ENCODE measurements around the gene VN1R5. TPM values are rescaled to one million over a fixed set of nuclear protein-coding genes. Genes with fewer than 3 reads are reported as not detected.

Gene VN1R5
- total RNA-seq, 1 donor from 2014 or later = not detected

DNA sequence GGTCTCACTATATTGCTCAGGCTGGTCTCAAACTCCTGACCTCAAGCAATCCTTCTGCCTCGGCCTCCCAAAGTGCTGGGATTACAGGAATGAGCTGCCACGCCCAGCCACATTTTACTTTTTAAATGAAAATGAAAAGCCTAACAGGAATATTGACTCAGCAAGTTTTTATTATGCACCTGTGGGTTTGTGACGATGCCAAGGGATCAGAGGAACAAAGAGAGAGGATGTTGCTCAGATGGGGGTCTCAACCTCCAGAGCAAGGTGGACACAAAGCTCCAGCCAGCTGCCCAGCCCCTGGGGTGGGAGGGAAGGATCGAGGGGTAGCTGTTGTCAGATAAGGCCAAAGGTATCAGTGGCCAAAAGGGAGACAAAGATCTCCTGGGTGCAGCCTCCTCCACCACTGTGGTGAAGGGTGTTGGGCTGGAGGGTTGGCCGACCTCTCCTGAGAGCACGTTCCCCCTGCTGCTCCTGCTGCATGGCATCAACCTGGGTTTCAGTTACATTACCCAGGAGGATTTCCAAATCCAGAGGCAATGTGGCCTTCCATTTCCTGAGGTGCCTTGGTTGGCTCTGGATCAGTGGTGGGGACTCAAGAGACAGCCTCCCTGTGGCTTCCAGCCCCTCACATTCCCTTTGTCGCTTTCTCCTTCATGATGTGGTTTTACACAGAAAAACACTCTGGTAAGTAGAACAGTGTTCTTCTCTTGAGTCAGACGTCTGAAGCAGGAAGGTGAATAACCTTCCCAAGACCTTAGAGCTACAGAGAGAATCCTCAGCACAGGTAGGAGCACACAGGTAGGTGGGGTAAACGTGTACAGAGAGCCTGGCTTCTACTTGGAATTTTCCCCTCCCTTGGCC, 41.6 kb downstream of the VN1R5 start:
- intact Hi-C loops (cut with DNase I) = no loop called here
- DNase-seq (no peak), ATAC-seq (ENCODE audit: poor library complexity) (no peak)

GRCh38 chr1:247298124-247298481, 42.2 kb downstream of the VN1R5 start:
- ATAC-seq (ENCODE audit: poor library complexity) = no peak
- intact Hi-C loops (cut with DNase I) = no loop called here

DNA sequence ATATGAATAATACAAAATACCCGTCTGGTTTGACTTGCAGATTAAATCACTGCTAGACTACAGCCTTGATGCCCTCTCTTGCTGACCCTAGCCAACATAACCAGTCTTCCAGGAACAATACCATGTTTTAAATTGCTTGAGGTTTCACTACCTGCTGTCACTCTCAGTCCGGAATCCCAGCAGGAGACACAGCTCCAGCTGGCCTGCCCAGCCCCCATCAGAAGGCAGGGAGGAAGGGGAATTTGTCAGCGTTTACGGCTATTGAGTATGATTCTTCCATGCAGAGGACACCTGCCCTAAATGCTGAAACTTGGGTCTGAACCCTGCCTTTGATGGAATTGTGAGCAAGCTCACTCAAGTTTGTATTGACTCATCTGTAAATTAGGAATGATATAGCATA, 42.8 kb downstream of the VN1R5 start:
- intact Hi-C loops (cut with DNase I) = no loop called here
- ATAC-seq (ENCODE audit: poor library complexity) (no peak), DNase-seq (no peak)

More at GRCh38 chr1:247298124-247298481, 42.2 kb downstream of the VN1R5 start:
- DNase-seq = no peak

- no peak for ATAC-seq (ENCODE audit: poor library complexity)
- intact Hi-C loops (cut with DNase I) = no loop called here
These were observed 44.0 kb downstream of the VN1R5 start for GRCh38 chr1:247299723-247300381.

DNA sequence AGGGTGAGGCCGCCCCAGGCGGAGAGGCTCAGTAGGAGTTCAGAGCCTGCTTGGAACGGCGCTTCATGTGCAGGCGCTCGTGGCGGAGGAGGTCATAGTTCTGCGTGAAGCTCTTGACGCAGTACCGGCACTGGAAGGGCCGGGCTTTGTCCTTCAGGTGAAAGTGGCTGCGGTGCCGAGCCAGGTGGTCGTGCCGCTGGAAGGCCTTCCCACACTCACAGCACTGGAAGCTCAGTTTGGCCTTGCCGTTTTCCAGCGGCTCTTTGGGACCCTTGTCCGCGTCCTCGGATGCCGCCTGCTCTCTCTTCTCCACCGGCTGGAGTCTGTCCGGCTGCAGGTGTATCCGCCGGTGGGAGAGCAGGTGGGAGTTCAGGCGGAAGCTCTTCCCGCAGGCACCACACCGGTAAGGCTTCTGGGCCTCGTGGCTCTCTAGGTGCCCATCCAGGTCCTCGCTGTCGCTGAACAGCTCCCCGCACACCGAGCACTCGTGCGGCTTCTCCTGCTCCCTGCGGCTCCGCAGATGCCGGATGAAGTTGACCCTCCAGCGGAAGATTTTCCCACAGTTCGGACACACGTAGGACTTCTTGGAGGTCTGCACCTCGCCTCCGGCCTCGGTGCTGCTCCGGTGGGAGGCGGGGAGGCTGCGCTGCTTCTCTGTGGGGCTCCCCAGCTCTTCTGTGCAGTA, 44.8 kb downstream of the VN1R5 start:
- ATAC-seq (ENCODE audit: poor library complexity) = no peak
- intact Hi-C loops (cut with DNase I) = no loop called here
- DNase-seq = no peak

More at GRCh38 chr1:247299723-247300381, 44.0 kb downstream of the VN1R5 start:
- no peak for DNase-seq

GRCh38 chr1:247301176-247301540, 45.3 kb downstream of the VN1R5 start:
- intact Hi-C loops (cut with DNase I) = no loop called here
- no peak for DNase-seq
- ATAC-seq (ENCODE audit: poor library complexity) = no peak

DNA sequence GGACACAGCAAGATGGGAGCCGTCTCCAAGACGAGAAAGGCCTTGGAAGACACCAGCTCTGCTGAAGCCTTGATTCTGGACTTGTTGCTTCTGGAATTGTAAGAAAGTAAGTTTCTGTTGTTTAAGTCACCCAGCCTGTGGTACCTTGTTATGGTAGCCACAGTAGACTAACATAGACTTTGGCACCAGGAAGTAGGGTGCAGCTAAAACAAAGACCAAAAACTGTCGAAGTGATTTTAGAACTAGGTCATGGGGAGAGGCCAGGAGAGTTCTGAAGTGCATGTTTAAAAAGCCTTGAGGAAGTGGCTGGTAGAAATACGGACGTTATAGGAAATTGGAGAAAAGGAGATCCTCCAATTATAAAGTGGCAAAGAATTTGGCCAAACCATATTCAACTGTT, 47.3 kb downstream of the VN1R5 start:
- intact Hi-C loops (cut with DNase I) = no loop called here
- ATAC-seq (ENCODE audit: poor library complexity) (no peak), DNase-seq (no peak)

DNA sequence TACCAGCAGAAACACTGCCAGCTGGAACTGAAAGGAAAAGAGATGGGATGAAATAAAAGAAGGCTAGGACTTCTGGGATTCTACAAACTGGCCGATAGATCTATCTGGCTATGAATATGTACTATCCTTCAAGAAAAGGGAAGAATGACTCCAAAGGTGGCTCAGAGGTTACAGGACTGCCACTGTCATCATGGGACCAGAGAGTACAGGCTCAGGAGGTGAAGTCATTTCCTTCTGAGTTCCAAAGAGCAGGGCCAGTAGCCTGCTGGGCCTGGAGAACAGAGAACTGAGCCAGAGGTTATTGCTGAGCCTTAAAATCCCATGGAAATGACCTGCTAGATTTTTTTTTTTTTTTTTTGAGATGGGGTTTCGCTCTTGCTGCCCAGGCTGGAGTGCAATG, 48.2 kb downstream of the VN1R5 start:
- no peak for DNase-seq
- intact Hi-C loops (cut with DNase I) = no loop called here
- no peak for ATAC-seq (ENCODE audit: poor library complexity)

Other genes starting within 250 kb of the VN1R5 start
- not detected for gene ZNF695, start 248.0 kb upstream of the VN1R5 start, total RNA-seq
- 1.3 TPM for gene ZNF670, start 177.3 kb upstream of the VN1R5 start, total RNA-seq
- gene ZNF669, start 151.7 kb upstream of the VN1R5 start, total RNA-seq = 3.1 TPM
- gene ZNF124, start 84.1 kb upstream of the VN1R5 start, total RNA-seq = 6.7 TPM
- 12.2 TPM for gene ZNF496, start 75.8 kb downstream of the VN1R5 start, total RNA-seq
- gene NLRP3, start 160.1 kb downstream of the VN1R5 start, total RNA-seq = 0.56 TPM
- not detected for gene OR2B11, start 202.0 kb downstream of the VN1R5 start, total RNA-seq

Measured in Right ventricle myocardium superior (tissue), 1 donor.